Measurements from ENCODE around the gene SLC25A5.
A peak's percentile ranks its signal among the peaks of the same experiment; 100 is the strongest.

SLC25A5 gene

DNA sequence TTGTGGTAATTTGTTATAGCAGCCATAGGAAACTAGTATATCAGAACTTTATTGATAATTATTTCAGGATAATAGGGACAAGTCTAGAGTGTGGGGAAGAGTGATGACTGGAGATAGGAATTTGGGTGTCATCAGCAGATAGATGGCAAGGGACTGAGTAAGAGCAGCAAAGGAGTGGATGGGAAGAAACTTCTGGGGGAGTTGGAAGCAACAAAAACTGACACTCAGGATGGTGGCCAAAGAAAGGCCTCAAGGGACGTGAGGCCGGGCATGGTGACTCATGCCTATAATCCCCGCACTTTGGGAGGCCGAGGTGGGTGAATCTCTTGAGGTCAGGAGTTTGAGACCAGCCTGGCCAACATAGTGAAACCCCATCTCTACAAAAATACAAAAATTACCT, 9.1 kb upstream of the SLC25A5 start:
- TF ChIP-seq, protein P1, sequence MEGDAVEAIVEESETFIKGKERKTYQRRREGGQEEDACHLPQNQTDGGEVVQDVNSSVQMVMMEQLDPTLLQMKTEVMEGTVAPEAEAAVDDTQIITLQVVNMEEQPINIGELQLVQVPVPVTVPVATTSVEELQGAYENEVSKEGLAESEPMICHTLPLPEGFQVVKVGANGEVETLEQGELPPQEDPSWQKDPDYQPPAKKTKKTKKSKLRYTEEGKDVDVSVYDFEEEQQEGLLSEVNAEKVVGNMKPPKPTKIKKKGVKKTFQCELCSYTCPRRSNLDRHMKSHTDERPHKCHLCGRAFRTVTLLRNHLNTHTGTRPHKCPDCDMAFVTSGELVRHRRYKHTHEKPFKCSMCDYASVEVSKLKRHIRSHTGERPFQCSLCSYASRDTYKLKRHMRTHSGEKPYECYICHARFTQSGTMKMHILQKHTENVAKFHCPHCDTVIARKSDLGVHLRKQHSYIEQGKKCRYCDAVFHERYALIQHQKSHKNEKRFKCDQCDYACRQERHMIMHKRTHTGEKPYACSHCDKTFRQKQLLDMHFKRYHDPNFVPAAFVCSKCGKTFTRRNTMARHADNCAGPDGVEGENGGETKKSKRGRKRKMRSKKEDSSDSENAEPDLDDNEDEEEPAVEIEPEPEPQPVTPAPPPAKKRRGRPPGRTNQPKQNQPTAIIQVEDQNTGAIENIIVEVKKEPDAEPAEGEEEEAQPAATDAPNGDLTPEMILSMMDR (conservative IDR thresholded peaks at IDR 0.05; ENCODE audit: low read depth): no peak
- ChIA-PET CTCF (interaction anchor here (0.5 to 1.0 kb wide), 2 partner anchors 23 to 276 kb away, joined by 3 read pairs; no protein-coding TSS in a partner anchor), POLR2A (ENCODE audit: low non-redundant PET) (no interaction called here)
- H3K27ac ChIP-seq: no peak overlapping the region
- DNase-seq (ENCODE audit: low spot score): no peak

DNA sequence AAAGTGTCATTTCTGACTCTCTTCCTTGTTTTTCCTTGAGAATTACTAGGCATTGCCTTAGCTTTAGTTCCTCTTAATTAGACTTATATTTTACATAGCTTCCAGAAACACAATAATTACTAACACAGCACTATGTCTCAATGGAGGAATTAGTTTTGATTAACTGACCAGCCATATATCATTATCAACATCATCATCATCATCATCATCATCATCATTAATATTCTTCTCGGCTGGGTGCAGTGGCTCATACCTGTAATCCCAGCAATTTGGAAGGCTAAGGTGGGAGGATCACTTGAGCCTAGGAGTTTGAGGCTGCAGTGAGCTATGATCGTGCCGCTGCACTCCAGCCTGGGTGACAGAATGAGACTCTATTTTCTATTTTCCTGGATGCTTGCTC, 2.7 kb upstream of the SLC25A5 start:
- POLR2A ChIA-PET (ENCODE audit: low non-redundant PET): no interaction called here
- CTCF ChIA-PET: no interaction called here
- DNase-seq (ENCODE audit: low spot score): no peak
- no peak overlapping the region for H3K27ac ChIP-seq
- TF ChIP-seq, protein P1 (conservative IDR thresholded peaks at IDR 0.05; ENCODE audit: low read depth): no peak

DNA sequence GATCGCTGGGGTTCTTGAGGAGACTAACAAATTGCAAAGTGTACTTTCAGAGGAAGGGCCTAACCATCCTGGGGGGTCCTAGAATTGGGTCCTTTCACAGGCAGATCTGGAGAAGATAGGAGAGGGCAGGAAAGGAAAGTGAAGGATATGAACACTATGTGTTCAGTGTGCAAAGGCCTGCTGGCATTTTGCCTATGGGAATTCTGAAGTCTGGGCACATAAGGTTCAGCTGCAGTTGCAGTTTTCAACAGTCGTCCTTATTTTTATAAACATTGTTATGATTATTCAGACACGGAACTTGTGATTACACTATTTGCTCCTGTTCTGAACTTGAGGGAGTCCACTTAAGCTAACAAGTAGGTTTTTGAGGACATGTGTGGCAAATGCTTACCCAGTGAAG, 1.3 kb upstream of the SLC25A5 start:
- DNase-seq (ENCODE audit: low spot score): no peak
- CTCF ChIA-PET: interaction anchor here (0.8 kb wide), 1 partner anchor 13 kb away, joined by 3 read pairs; no protein-coding TSS in a partner anchor
- POLR2A ChIA-PET (ENCODE audit: low non-redundant PET): no interaction called here
- TF ChIP-seq, protein P1 (conservative IDR thresholded peaks at IDR 0.05; ENCODE audit: low read depth): no peak
- no peak overlapping the region for H3K27ac ChIP-seq

DNA sequence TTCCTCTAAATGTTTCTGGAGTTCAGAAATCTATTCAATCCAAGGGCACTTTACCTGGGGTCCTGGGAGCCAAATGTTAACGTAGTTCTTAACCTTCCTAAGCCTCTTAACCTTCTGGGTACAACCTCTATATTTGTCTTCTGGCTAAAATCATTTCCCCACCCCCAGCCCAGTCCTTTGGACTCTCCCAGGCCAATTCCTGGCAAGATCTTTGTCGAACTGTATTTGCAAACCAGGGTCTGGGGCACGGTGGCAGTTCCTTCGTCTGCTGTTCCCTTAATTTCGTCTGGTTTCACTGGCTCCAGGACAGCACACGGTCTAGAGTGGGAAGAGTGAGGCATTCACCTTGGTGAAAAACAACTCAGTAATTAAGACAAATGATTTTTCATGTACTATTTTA, 811 bp upstream of the SLC25A5 start:
- POLR2A ChIA-PET (ENCODE audit: low non-redundant PET): no interaction called here
- peak overlapping the region; percentile 89 for H3K27ac ChIP-seq
- CTCF ChIA-PET: no interaction called here
- TF ChIP-seq, protein P1 (conservative IDR thresholded peaks at IDR 0.05; ENCODE audit: low read depth): no peak
- no peak for DNase-seq (ENCODE audit: low spot score)

- ChIA-PET POLR2A (ENCODE audit: low non-redundant PET) (interaction anchor here (0.5 to 0.6 kb wide), 2 partner anchors 15 to 25 kb away, joined by 5 to 6 read pairs; no protein-coding TSS in a partner anchor), CTCF (interaction anchor here (0.9 to 1.1 kb wide), 3 partner anchors 11 to 104 kb away, joined by 3 to 5 read pairs (median 4); no protein-coding TSS in a partner anchor)
- H3K27ac ChIP-seq: peak overlapping the region; percentile 89
- TF ChIP-seq, protein P1 (conservative IDR thresholded peaks at IDR 0.05; ENCODE audit: low read depth): peak; percentile 75
- DNase-seq (ENCODE audit: low spot score): peak; percentile 49
Measured at GRCh38 chrX:119468551-119469312, 488 bp downstream of the SLC25A5 start.

DNA sequence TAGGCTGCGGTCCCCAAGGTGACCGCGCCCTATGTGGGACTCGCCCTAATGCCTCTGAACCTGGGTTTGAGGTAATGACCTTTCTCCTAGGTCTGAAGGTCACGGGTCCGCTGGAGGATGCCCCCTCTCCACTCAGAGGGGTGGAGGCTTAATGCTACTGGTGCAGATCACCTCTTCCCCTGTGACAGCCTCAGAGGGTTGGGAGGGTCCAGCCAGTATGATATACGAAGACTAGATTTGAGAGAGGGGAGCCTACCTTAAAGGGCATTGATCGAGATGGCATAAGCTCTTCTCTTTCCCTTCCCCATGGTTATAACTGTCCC, 1.0 kb downstream of the SLC25A5 start:
- H3K27ac ChIP-seq: peak overlapping the region; percentile 89
- POLR2A ChIA-PET (ENCODE audit: low non-redundant PET): interaction anchor here (0.5 kb wide), 1 partner anchor 25 kb away, joined by 5 read pairs; no protein-coding TSS in a partner anchor

More for the DNA sequence above, 1.0 kb downstream of the SLC25A5 start:
- no peak for DNase-seq (ENCODE audit: low spot score)
- TF ChIP-seq, protein P1 (conservative IDR thresholded peaks at IDR 0.05; ENCODE audit: low read depth): peak; percentile 29; the same call in 1 of the 2 replicates
- CTCF ChIA-PET: interaction anchor here (0.9 to 1.1 kb wide), 3 partner anchors 10 to 104 kb away, joined by 3 to 5 read pairs (median 4); no protein-coding TSS in a partner anchor

Data from RWPE1 (cell line).